ENCODE measurements around the gene PLCB1.

DNA sequence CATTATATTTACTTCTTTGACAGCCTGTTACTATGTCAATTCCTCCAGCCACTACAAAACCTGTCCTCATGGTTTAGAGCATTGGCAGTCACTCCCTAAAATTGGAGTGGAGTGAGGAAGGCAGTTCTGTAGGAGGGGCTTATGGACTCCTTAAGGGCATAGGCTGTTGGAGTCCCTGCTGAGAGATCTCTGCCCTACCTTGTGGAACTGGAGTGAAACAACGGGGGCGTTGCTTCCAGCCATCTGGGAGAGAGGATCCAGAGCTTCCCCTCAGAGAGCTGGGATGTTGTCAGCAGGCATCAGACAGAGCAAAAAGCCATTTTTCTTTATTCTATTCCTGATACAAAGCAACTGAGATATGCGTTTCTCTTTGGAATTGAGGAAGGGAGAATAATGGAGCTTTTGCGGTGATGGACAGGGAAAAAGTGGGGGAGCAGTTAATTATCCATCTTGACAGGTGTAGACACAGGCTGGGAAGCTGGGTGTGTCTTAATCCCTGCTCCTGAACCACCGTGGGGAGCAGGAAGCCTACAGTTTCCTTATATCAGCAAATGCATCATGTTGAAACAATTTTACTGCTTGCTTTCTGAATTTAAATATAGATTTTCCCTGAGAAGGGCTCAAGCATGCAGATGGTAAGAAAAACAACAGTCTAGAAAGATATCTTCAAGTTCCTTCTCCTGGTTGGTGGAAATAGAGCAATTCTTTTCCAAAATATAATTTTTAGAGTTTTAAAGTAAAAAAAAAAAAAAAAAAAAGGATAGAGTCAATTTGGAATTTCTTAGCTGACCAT lies 402.5 kb downstream of the PLCB1 start:
- TF ChIP-seq, protein P1, sequence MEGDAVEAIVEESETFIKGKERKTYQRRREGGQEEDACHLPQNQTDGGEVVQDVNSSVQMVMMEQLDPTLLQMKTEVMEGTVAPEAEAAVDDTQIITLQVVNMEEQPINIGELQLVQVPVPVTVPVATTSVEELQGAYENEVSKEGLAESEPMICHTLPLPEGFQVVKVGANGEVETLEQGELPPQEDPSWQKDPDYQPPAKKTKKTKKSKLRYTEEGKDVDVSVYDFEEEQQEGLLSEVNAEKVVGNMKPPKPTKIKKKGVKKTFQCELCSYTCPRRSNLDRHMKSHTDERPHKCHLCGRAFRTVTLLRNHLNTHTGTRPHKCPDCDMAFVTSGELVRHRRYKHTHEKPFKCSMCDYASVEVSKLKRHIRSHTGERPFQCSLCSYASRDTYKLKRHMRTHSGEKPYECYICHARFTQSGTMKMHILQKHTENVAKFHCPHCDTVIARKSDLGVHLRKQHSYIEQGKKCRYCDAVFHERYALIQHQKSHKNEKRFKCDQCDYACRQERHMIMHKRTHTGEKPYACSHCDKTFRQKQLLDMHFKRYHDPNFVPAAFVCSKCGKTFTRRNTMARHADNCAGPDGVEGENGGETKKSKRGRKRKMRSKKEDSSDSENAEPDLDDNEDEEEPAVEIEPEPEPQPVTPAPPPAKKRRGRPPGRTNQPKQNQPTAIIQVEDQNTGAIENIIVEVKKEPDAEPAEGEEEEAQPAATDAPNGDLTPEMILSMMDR (conservative IDR thresholded peaks at IDR 0.05) = no peak
- TF ChIP-seq ZFX (IDR thresholded peaks at IDR 0.05) = no peak
